ENCODE data around the gene P2RY11.

- TF ChIP-seq CTCF (conservative IDR thresholded peaks at IDR 0.05; ENCODE audit: low read length) = no peak
- no peak for TF ChIP-seq EZH2phosphoT487 (IDR thresholded peaks at IDR 0.05; ENCODE audit: borderline replicate concordance, low read depth, low read length)
Measured at GRCh38 chr19:10091895-10092641, 19.4 kb upstream of the P2RY11 start.

Data from OCI-LY7 (cell line).